H54 (cell line): ENCODE data around the gene TSC22D1.

Experiments used
- DNase-seq: peaks from one replicate; pipeline ENCODE4 v3.0.0; 2011; ENCODE audit warnings: low spot score, mixed read lengths; ENCODE audit not compliant: insufficient read length
- FAIRE-seq: peaks from 3 replicates; lab custom pipeline; 2011; peaks lifted over from hg19 to GRCh38; lab: Jason Lieb, UNC
- POLR2A ChIP-seq: IDR thresholded peaks from 2 replicates; pipeline ENCODE4 v1.6.1; 2011; ENCODE audit warnings: low read depth, mild to moderate bottlenecking, low read length

Gene TSC22D1

GRCh38 chr13:44449999-44450821 is 125.9 kb downstream of the TSC22D1 start:
- no peak for DNase-seq
- TF ChIP-seq POLR2A = no peak
- no peak for FAIRE-seq

GRCh38 chr13:44448875-44449274 is 127.3 kb downstream of the TSC22D1 start:
- no peak for FAIRE-seq
- DNase-seq = no peak
- TF ChIP-seq POLR2A = no peak

DNA sequence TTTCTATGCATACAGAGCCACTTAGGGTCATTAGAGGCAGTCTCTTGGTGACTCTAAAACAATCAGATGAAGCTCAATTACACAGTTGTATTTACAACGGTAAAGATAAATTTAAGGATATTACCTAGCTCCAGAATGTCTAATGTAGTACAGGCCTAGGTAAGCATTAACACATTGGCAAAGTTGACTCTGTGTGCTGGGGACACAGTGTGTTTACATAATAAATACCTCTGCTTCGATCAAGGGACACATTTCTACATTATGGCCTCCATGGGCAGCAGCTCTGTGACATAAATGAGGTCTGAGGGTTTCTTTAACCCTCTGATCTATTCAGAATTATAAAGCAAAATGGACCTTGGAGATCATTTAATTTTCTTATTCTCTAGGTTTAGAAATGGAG is 127.8 kb downstream of the TSC22D1 start:
- no peak for FAIRE-seq
- TF ChIP-seq POLR2A = no peak
- no peak for DNase-seq

- FAIRE-seq = no peak
- DNase-seq = no peak
- no peak for TF ChIP-seq POLR2A
Measured at GRCh38 chr13:44447783-44448321, 128.3 kb downstream of the TSC22D1 start.

DNA sequence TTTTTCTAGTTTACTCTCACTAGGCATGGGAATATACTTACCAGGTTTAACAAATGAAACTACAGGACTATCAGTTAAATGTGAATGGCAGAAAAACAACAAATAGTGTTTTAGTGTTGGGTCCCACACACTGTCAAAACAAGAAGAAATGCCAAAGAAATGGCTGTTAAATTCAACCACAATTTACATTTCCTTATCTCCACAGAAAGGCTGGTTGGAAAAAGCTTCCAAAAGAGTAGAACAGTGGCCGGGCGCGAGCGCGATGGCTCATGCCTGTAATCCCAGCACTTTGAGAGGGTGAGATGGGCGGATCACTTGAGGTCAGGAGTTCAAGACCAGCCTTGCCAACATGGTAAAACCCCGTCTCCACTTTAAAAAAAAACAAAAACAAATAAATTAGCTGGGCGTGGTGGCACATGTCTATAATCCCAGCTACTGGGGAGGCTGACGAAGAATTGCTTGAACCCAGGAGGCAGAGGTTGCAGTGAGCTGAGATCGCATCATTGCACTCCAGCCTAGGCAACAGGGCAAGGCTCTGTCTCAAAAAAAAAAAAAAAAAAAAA is 136.0 kb downstream of the TSC22D1 start:
- no peak for TF ChIP-seq POLR2A
- FAIRE-seq = no peak
- DNase-seq = no peak

DNA sequence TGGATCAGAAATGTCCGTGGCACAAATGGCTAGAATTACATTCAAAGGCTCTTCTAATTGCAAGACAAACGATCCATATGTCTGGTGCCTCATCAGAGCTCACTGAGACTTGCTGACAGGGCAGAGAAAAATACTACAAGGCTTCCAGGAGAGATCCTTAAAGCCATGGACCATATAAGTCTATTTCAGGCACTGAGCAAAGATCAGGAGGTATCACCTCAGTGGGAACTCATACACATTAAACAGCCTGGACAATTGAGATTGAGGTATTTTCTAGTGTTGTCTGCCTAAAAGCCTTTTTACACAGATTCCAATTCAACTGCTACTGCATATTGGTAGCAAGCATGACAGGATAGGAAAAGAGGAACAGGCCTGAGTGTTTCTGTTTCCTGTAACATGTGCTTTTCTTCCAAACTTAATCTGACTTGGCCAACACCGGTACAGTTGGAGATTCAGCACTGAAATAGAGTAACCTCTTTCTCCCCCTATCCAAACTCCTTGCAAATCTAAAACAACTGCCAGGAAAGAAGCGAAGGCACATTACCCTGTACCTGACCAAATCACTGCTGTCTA is 136.6 kb downstream of the TSC22D1 start:
- TF ChIP-seq POLR2A = no peak
- DNase-seq = no peak
- no peak for FAIRE-seq

DNA sequence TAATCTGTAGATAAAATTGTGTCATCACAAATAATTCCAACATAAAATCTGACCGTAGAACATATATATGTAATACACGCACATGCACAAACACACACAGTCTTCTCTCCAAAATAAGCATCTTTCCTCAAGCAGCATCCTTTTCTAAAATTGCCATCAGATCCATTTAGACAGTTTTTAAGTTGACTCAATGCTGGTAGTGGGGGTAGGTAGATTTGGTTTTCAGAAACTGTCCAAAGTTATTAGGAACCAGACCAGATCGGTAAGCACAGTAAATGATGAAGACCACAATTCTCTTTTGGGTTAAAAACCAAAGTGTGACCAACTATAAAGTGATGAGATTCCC is 137.9 kb downstream of the TSC22D1 start:
- DNase-seq = no peak
- FAIRE-seq = no peak
- no peak for TF ChIP-seq POLR2A

- FAIRE-seq = peak; percentile 70
Measured at GRCh38 chr13:44437356-44438233, 138.5 kb downstream of the TSC22D1 start.

DNA sequence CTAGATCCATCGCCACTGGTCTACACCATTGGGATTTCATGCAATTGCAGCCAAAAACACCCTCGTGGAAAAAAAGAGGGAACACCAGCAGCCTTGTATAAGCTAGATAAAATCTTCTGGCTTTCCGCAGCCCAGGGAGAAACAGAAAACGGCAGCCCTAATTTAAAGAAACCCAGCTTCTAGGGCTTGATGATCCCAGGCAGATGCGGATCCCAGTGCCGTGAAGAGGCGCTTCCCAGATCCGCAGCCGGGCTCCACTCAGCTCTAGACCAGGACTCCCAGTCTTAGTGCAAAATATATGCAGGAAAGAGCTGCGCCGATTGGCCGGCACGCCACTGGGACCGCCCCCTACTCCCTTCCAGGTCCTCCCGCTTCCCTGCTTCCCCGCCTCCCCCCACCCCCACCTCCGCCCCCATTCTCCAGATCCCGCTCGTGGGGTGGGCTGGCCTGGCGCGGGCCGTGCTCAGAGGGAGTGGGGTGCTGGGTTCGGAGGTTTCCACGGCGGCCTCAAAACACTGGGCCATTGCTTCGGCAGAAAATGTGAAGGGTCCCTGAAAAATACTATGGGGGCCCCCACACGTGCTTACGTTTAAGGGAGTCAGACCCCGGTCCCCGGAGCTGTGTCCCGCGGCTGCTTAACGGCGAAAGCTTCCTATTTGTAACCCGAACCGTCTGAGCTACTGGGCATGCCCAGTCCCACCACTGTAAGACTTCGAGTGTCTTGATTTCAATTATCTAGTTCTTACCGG is 139.4 kb downstream of the TSC22D1 start:
- DNase-seq (peak; percentile 52), FAIRE-seq (peak; percentile 15)
- TF ChIP-seq POLR2A = peak; percentile 87

More at GRCh38 chr13:44437356-44438233, 138.5 kb downstream of the TSC22D1 start:
- no peak for DNase-seq
- no peak for TF ChIP-seq POLR2A

GRCh38 chr13:44435919-44436510 is 140.1 kb downstream of the TSC22D1 start:
- TF ChIP-seq POLR2A = no peak
- DNase-seq (no peak), FAIRE-seq (no peak)

GRCh38 chr13:44435142-44435918 is 140.8 kb downstream of the TSC22D1 start:
- FAIRE-seq (no peak), DNase-seq (peak; percentile 60)
- TF ChIP-seq POLR2A = 0 out of 2 replicates have a peak, but pooled peaks have one; percentile 22

DNA sequence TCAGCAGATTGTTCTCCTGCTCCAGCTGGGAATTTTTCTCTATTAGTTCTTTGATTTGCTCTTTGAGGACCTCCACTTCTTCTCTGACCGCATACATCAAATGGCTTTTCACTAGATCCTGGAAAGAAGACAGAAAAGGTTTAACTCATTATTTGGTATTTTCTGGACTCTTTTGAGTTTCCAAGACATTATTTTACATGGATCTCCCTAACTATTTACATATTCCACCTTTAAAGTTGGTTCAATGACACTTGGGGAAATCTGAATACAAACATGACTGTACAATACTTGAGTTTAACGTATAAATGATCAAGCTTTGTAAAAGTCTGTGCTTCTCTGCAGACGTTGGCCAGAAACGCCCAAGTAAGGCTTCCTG is 141.4 kb downstream of the TSC22D1 start:
- DNase-seq = no peak
- FAIRE-seq = no peak
- TF ChIP-seq POLR2A = no peak
